Omental fat pad (tissue), 4 donors: Measurements from ENCODE around the gene SRPRB. TPM values are rescaled to one million over a fixed set of nuclear protein-coding genes. Genes with fewer than 3 reads are reported as not detected.

Experiments used
- ATAC-seq: fragments of 150-250 bp; one replicate; pipeline ENCODE4 v1.9.1; 2016; ENCODE audit warnings: mild to moderate bottlenecking, moderate library complexity; ENCODE audit not compliant: low FRiP score
- DNase-seq: peaks from one replicate; pipeline ENCODE4 v3.0.0-alpha.2; 2019; ENCODE audit warnings: low spot score
- total RNA-seq, 4 donors: library from RNA; depleted of rRNA; stranded (reverse); fragments of >200 nt; gene quantifications; one replicate each; pipeline ENCODE4 v1.1.0, GENCODE V29; 2016
- TF ChIP-seq, protein P1 (sequence below), 3 donors: fragments of 450-650 bp; IDR thresholded peaks; one replicate each; pipeline ENCODE4 v1.5.1; 2016 to 2017; ENCODE audit warnings: antibody characterized with exemption in 3 of 3, mild to moderate bottlenecking in 3 of 3, moderate library complexity in 2 of 3

Gene SRPRB
- total RNA-seq, 4 donors from 2014 or later: 19.2 to 47.2 (median 36.3) TPM

- no peak for ATAC-seq
- DNase-seq: no peak
- TF ChIP-seq, protein P1, sequence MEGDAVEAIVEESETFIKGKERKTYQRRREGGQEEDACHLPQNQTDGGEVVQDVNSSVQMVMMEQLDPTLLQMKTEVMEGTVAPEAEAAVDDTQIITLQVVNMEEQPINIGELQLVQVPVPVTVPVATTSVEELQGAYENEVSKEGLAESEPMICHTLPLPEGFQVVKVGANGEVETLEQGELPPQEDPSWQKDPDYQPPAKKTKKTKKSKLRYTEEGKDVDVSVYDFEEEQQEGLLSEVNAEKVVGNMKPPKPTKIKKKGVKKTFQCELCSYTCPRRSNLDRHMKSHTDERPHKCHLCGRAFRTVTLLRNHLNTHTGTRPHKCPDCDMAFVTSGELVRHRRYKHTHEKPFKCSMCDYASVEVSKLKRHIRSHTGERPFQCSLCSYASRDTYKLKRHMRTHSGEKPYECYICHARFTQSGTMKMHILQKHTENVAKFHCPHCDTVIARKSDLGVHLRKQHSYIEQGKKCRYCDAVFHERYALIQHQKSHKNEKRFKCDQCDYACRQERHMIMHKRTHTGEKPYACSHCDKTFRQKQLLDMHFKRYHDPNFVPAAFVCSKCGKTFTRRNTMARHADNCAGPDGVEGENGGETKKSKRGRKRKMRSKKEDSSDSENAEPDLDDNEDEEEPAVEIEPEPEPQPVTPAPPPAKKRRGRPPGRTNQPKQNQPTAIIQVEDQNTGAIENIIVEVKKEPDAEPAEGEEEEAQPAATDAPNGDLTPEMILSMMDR (IDR thresholded peaks at IDR 0.05): no peak
Measured at GRCh38 chr3:133827684-133828083, 22.1 kb downstream of the SRPRB start.

- TF ChIP-seq, protein P1 (IDR thresholded peaks at IDR 0.05): no peak
- ATAC-seq (no peak), DNase-seq (no peak)
Measured at GRCh38 chr3:133828576-133829309, 23.1 kb downstream of the SRPRB start.

DNA sequence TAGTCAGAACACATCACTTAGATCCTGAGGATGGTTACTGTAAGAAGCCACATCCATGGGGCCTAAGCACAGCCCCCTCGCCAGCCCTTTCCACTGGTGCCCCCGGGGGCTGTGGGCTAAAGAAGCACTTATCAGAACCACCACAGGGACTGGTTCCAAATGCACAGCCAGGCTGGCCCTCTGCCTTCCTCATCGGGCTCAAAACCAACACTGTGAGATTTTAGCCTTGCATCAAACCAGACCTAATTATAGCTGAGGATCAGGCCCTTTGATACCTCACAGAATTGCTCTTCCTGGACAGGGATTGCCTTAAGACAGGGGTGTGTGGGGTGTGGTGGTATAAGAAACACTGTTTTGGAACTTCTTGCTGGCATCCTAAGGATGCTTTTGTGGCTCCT is 23.7 kb downstream of the SRPRB start:
- ATAC-seq (no peak), DNase-seq (no peak)
- TF ChIP-seq, protein P1 (IDR thresholded peaks at IDR 0.05): no peak

DNA sequence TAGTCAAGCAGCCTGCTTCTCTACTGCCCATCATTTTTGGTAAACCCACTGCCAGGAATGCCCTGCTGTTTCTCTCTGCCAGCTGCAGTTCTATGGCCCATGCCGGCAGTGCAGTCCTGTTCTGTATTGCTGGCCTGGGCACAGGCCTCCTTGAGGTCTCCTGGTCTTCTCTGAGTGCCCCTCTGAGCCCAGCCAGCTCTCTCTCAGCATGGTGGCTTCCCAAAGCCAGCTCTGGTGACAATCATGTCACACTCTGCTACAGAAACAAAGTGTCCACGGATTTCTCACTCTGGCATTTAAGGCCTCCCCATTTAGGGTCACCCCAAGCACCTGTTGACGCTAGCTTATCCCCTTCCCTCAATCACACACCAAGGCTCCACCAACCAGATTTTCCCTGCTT is 24.5 kb downstream of the SRPRB start:
- ATAC-seq: no peak
- DNase-seq: no peak
- TF ChIP-seq, protein P1 (IDR thresholded peaks at IDR 0.05): no peak

DNA sequence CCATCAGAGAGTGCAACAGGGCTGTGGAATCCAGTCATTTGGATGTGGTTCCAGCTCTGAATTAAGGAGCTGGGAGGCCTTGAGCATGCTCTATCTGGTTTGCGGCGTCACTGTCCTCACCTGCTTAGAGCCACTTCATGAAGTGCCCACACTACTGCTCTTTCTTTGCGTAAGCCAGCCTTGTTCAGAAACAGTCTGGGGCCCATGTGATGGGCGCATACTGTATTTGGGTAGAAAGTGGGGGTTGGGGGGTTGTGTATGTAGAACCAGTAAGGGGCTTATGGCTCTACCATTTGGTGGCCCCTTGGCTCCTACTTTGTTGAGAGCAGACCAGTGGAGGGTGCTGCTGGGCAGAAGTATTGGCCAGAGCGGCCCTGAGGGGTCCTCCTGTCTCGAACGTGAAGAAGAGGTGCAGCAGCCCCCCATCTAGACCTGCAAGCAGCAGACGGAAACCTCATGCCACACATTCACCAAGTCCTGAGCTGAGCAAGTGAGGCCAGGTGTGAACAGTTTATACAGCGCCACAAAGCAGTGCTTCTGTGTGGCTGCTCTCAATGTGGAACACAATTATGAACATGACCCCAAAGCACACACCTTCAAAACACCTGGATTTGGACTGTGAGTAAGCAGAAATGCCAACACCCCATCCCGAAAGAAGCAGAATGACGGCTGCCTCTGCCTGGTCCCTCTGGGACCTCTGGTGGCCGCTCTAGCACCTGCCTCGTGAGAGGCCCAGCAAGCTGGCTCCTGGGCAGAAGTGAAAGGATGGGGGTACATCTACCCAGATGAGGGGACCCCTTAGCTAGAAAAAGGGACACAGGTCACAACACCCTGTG is 26.6 kb downstream of the SRPRB start:
- TF ChIP-seq, protein P1 (IDR thresholded peaks at IDR 0.05): no peak
- DNase-seq: no peak
- ATAC-seq: no peak

DNA sequence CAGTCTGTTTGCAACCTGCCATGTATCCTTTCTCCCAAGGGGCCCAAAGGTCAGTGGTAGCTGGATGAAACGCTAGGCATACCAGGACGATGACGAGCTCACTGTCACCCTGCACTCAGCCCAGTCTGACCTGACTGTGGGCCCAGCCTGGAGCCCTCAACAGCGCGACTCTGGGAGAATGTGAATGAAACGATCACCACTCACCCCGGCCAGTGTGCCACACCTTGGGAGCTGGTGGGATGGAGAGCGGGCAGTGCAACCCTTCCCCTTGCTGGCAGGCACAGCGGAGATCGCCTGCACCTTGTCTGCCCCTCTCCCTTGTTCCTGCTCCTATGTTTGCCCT is 27.2 kb downstream of the SRPRB start:
- DNase-seq (no peak), ATAC-seq (no peak)
- TF ChIP-seq, protein P1 (IDR thresholded peaks at IDR 0.05): no peak
